HL-60 (cell line): Measurements from ENCODE around the gene USP48.

Experiments used
- DNase-seq, 2 experiments: peaks; one replicate each; pipeline ENCODE4 v3.0.0-alpha.2; 2010 to 2020; ENCODE audit warnings: low read depth in 1 of 2, low spot score in 1 of 2
- H3K27ac ChIP-seq: fragments of 250-450 bp; sonication (Bioruptor Pico); replicated peaks from 2 replicates; pipeline ENCODE4 v1.5.1; 2020; ENCODE audit warnings: mild to moderate bottlenecking, moderate library complexity
- H3K27me3 ChIP-seq: fragments of 250-450 bp; sonication (Bioruptor Pico); 2 replicates; pipeline ENCODE4 v1.5.1; 2021; ENCODE audit warnings: mild to moderate bottlenecking, moderate library complexity; ENCODE audit not compliant: insufficient read depth, poor library complexity, severe bottlenecking
- H3K4me3 ChIP-seq: replicated peaks from 2 replicates; pipeline ENCODE4 v1.5.1; 2011; ENCODE audit warnings: mild to moderate bottlenecking, control low read depth, low read length; ENCODE audit not compliant: insufficient read depth
- CTCF ChIP-seq: IDR thresholded peaks from one replicate; pipeline ENCODE4 v1.5.1; 2011; ENCODE audit warnings: low read length, control low read depth, inconsistent platforms; ENCODE audit not compliant: insufficient read depth
- GABPA ChIP-seq: IDR thresholded peaks from 2 replicates; pipeline ENCODE4 v1.6.1; 2012; ENCODE audit warnings: low read depth
- POLR2AphosphoS5 ChIP-seq: IDR thresholded peaks from 2 replicates; pipeline ENCODE4 v1.6.1; 2012; ENCODE audit warnings: low read depth
- SPI1 ChIP-seq: IDR thresholded peaks from 2 replicates; pipeline ENCODE4 v1.6.1; 2012; ENCODE audit warnings: low read depth, mild to moderate bottlenecking, borderline replicate concordance
- TF ChIP-seq, protein P1 (sequence below): IDR thresholded peaks from 2 replicates; pipeline ENCODE4 v1.6.1; 2012; ENCODE audit warnings: low read depth; ENCODE audit not compliant: insufficient replicate concordance

Gene USP48

GRCh38 chr1:21732664-21733063 lies 50.3 kb downstream of the USP48 start:
- Histone ChIP-seq H3K27me3 (no peaks in the 10 kb centered on the region), H3K4me3 (no peak overlapping the region), H3K27ac (no peak overlapping the region)
- TF ChIP-seq CTCF (no peak), GABPA (no peak), SPI1 (no peak), POLR2AphosphoS5 (no peak)
- TF ChIP-seq, protein P1, sequence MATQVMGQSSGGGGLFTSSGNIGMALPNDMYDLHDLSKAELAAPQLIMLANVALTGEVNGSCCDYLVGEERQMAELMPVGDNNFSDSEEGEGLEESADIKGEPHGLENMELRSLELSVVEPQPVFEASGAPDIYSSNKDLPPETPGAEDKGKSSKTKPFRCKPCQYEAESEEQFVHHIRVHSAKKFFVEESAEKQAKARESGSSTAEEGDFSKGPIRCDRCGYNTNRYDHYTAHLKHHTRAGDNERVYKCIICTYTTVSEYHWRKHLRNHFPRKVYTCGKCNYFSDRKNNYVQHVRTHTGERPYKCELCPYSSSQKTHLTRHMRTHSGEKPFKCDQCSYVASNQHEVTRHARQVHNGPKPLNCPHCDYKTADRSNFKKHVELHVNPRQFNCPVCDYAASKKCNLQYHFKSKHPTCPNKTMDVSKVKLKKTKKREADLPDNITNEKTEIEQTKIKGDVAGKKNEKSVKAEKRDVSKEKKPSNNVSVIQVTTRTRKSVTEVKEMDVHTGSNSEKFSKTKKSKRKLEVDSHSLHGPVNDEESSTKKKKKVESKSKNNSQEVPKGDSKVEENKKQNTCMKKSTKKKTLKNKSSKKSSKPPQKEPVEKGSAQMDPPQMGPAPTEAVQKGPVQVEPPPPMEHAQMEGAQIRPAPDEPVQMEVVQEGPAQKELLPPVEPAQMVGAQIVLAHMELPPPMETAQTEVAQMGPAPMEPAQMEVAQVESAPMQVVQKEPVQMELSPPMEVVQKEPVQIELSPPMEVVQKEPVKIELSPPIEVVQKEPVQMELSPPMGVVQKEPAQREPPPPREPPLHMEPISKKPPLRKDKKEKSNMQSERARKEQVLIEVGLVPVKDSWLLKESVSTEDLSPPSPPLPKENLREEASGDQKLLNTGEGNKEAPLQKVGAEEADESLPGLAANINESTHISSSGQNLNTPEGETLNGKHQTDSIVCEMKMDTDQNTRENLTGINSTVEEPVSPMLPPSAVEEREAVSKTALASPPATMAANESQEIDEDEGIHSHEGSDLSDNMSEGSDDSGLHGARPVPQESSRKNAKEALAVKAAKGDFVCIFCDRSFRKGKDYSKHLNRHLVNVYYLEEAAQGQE, result no peak
- no peak for DNase-seq

- Histone ChIP-seq H3K4me3 (no peak overlapping the region), H3K27ac (no peak overlapping the region), H3K27me3 (no peaks in the 10 kb centered on the region)
- TF ChIP-seq GABPA (no peak), CTCF (no peak), POLR2AphosphoS5 (no peak), SPI1 (no peak)
- TF ChIP-seq, protein P1, result no peak
- DNase-seq, result no peak
Measured at GRCh38 chr1:21725748-21726392, 57.1 kb downstream of the USP48 start.

DNA sequence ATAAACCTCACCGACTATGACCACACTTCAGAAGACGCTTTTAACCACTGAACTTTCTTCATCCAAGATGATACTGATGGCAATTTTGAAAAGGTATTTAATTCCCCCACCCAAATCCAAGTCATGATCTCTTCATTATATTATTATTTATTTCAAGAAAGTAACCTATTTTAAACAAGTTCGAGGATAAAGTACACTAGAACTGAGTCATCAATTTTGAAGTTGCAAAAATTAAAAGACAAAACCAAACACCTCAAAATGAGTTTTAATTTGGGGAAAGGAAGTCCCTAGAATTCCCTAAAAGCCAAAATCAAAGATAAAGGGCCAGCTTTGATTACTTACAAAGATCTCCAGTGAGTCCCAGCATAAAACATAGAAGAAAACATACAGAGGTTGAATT lies 58.4 kb downstream of the USP48 start:
- Histone ChIP-seq H3K27ac (no peak overlapping the region), H3K27me3 (no peaks in the 10 kb centered on the region), H3K4me3 (no peak overlapping the region)
- DNase-seq, result no peak
- TF ChIP-seq CTCF, result no peak
- no peak for TF ChIP-seq POLR2AphosphoS5
- TF ChIP-seq GABPA, result no peak
- TF ChIP-seq SPI1, result no peak
- TF ChIP-seq, protein P1, result no peak
